Stimulated activated naive CD8-positive, alpha-beta T cell treated with anti-CD3 and anti-CD28 coated beads, Interleukin-15, amount 100 ng/mL, for 72 hours (primary cell): ENCODE data around the gene RARS2.
"Not testable (repeated sequence)": the region's sequence is repeated elsewhere in the genome, so short reads cannot be mapped to it uniquely, and the experiment has no call there.

Experiments
- ATAC-seq: fragments of 150-1000 bp; cut with Tn5 transposase; 2 replicates; pipeline ENCODE4 v1.10.0; 2021; ENCODE audit warnings: mild to moderate bottlenecking, moderate library complexity
- DNase-seq, 2 donors: peaks; one replicate each; pipeline ENCODE4 v3.0.0; 2021 to 2022
- H3K27ac Mint-ChIP-seq, 2 donors: one replicate each; pipeline ENCODE4 v1.8.0; 2022; ENCODE audit warnings: mild to moderate bottlenecking in 2 of 2, mixed read lengths in 2 of 2, moderate library complexity in 2 of 2
- H3K27me3 Mint-ChIP-seq: one replicate; pipeline ENCODE4 v1.8.0; 2022; ENCODE audit warnings: mixed read lengths
- H3K4me1 Mint-ChIP-seq: one replicate; pipeline ENCODE4 v1.8.0; 2022; ENCODE audit warnings: mild to moderate bottlenecking, mixed read lengths
- H3K4me3 Mint-ChIP-seq, 2 donors: one replicate each; pipeline ENCODE4 v1.8.0; 2022; ENCODE audit warnings: mild to moderate bottlenecking in 2 of 2, mixed read lengths in 2 of 2, moderate library complexity in 1 of 2
- H3K9me3 Mint-ChIP-seq, 2 donors: one replicate each; pipeline ENCODE4 v1.8.0; 2022; ENCODE audit warnings: mixed read lengths in 2 of 2

The RARS2 gene

DNA sequence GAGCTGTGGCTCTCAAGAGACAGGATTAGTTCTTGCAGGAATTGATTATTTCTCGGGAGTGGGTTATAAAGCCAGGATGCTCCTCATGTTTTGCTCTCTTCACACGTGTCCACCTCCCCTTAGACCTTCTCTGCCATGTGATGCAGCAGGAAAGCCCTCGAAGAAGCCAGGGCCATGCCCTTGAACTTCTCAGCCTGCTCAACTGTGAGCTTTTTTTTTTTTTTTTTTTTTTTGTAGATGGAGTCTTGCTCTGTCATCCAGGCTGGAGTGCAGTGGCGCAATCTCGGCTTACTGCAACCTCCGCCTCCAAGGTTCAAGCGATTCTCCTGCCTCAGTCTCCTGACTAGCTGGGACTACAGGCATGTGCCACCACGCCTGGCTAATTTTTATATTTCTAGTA lies 100.5 kb downstream of the RARS2 start:
- H3K9me3 Mint-ChIP-seq, H3K4me1 Mint-ChIP-seq, DNase-seq, H3K27me3 Mint-ChIP-seq, ATAC-seq, H3K4me3 Mint-ChIP-seq, H3K27ac Mint-ChIP-seq: not testable (repeated sequence)

- Mint-ChIP-seq H3K4me3 (no peak overlapping the region), H3K27ac (no peak overlapping the region), H3K27me3 (no peaks in the 10 kb centered on the region), H3K4me1 (peaks cover 13% of the 10 kb centered on the region), H3K9me3 (peaks cover 0 to 5% of the 10 kb centered on the region in 2 donors)
- DNase-seq (no peak), ATAC-seq (no peak)
Measured at GRCh38 chr6:87487555-87487954, 102.2 kb downstream of the RARS2 start.

GRCh38 chr6:87484491-87484890 lies 105.3 kb downstream of the RARS2 start:
- ATAC-seq (no peak), DNase-seq (no peak)
- H3K27ac Mint-ChIP-seq = no peak overlapping the region
- H3K27me3 Mint-ChIP-seq = no peaks in the 10 kb centered on the region
- H3K9me3 Mint-ChIP-seq = peaks cover 0 to 5% of the 10 kb centered on the region in 2 donors
- H3K4me1 Mint-ChIP-seq = peaks cover 13% of the 10 kb centered on the region
- H3K4me3 Mint-ChIP-seq = no peak overlapping the region

DNA sequence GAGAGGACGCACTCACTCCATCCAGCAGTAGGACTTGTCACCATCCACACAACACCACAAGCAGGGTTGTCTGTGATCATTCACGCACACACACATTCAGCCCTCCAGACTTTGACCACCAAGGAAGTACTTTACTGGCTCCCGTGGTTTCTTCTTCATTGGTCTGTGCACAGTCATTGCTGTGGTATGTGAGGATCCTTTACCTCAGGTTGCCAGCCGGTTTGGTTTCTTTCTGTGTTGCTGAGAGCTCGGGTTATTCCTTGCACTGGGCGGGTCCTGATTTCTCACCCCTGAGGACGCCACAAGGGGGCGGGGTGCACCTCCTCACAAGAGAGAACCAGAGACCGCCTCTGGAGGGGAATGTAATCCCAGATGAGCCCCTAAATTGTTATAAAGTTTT lies 105.9 kb downstream of the RARS2 start:
- H3K4me3 Mint-ChIP-seq = no peak overlapping the region
- no peaks in the 10 kb centered on the region for H3K27me3 Mint-ChIP-seq
- DNase-seq (peak in 1 of 2 donors; percentile 10), ATAC-seq (peak; percentile 58)
- H3K27ac Mint-ChIP-seq = no peak overlapping the region
- peaks cover 0 to 5% of the 10 kb centered on the region in 2 donors for H3K9me3 Mint-ChIP-seq
- peaks cover 13% of the 10 kb centered on the region for H3K4me1 Mint-ChIP-seq

DNA sequence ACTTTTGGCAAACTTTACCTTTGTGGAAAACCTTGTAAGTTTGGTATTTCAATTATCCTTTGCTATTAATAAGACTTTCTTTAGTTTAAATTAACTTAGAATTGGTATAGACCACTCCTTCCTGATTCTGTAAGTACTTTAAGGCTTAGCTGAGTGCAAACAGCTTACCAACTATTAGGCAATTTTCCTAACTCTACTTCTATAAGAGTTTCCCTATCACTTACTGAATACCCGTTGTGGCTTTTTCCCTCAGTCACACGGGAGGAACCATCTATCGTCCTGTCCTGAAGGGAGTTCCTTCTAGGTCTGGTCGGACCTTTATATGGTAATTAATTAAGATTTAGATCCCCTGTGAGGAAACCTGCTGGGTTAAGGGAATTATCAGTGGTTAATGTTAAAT lies 107.4 kb downstream of the RARS2 start:
- no peak for DNase-seq
- Mint-ChIP-seq H3K27ac (peak overlapping the region in 1 of 2 donors; percentile 7), H3K4me3 (no peak overlapping the region), H3K27me3 (no peaks in the 10 kb centered on the region), H3K9me3 (peaks cover 0 to 5% of the 10 kb centered on the region in 2 donors), H3K4me1 (peaks cover 13% of the 10 kb centered on the region)
- ATAC-seq = no peak

DNA sequence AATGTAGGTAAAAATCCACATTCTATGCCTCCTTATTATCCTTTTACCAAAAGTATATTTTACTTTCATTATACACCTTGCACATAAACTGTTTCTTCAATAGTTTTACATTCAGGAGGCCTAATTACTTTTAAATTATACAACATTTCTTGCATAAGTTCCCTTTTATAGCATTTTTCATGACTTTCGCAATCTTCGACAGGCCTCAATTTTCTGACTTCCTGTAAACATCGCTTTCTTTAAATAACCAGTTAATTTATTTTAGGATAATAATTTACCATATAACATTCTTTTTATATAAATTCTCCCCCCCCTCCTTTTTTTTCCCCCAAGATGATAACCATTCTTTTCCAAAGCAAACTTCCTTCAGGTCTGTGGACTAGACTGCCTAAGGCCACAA lies 107.9 kb downstream of the RARS2 start:
- ATAC-seq (no peak), DNase-seq (no peak)
- Mint-ChIP-seq H3K27me3 (no peaks in the 10 kb centered on the region), H3K27ac (no peak overlapping the region), H3K4me1 (peaks cover 13% of the 10 kb centered on the region), H3K9me3 (peaks cover 0 to 5% of the 10 kb centered on the region in 2 donors), H3K4me3 (no peak overlapping the region)

DNA sequence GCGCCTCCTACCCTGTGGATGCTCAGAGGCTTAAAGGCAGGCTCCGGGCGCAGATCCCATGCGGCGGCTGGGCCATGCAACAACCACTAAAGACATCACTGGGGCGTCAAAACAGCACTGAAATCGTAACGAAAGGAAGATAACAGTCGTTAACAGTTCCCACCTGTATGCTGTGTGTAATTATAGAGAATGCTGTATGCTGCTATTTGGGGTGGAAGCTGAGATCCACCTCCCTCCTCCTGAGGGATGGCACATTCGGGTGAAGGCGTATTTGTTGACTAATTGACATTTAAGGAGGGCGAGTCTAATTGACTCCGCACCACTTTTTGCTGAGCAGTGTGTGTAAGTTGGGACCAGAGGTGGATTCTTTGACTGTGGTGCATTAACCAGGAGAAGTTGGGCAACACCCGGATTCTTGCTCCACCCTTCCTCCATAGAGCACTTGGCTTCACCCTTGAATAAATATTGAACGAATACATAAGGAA lies 116.3 kb downstream of the RARS2 start:
- DNase-seq = peak in 1 of 2 donors; percentile 11
- H3K4me1 Mint-ChIP-seq = peaks cover 14% of the 10 kb centered on the region
- peaks cover 2% of the 10 kb centered on the region for H3K27me3 Mint-ChIP-seq

GRCh38 chr6:87472525-87473418 lies 117.0 kb downstream of the RARS2 start, which contains the start of gene SLC35A1:
TSS of gene SLC35A1 (plus strand) at chr6:87472974. CDS start at chr6:87473004, 30 bp downstream.
- ATAC-seq = peak; percentile 95
- no peaks in the 10 kb centered on the region for H3K9me3 Mint-ChIP-seq
- peaks cover 9% of the 10 kb centered on the region for H3K27me3 Mint-ChIP-seq
- H3K27ac Mint-ChIP-seq = peak within 1 kb of the TSS; percentile 98 to 99
- peaks cover 14% of the 10 kb centered on the region for H3K4me1 Mint-ChIP-seq
- H3K4me3 Mint-ChIP-seq = peak within 1 kb of the TSS; percentile 96 to 98
- peak; percentile 88 for DNase-seq

More for the DNA sequence above, 116.3 kb downstream of the RARS2 start:
- Mint-ChIP-seq H3K27ac (peak overlapping the region; percentile 98 to 99), H3K4me3 (peak overlapping the region; percentile 96 to 98), H3K9me3 (no peaks in the 10 kb centered on the region)
- peak; percentile 85 for ATAC-seq

DNA sequence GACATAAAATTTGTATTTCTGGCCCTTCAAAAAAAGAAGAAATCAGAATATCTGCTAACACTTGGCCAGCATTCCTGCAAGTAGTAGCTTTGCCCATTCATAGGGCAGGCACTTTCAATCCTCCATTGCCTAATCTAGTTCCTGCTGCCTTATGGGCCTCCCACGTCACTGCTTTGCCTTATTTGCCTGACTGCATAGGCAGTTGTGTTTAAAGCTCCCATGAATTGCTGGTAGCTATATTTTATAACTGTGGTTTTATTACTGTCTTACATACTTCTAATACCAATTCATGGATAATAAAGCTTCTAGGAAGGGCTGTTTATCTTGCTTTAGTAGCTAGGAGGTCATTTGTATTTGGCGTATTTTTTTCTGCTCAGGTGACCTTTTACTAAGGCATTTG lies 124.7 kb downstream of the RARS2 start:
- ATAC-seq = no peak
- DNase-seq = no peak
- Mint-ChIP-seq H3K4me1 (no peaks in the 10 kb centered on the region), H3K27me3 (peaks cover 25% of the 10 kb centered on the region), H3K27ac (no peak overlapping the region), H3K4me3 (no peak overlapping the region), H3K9me3 (no peaks in the 10 kb centered on the region)
